ENCODE measurements around the gene MAP2K2.

The MAP2K2 gene

DNA sequence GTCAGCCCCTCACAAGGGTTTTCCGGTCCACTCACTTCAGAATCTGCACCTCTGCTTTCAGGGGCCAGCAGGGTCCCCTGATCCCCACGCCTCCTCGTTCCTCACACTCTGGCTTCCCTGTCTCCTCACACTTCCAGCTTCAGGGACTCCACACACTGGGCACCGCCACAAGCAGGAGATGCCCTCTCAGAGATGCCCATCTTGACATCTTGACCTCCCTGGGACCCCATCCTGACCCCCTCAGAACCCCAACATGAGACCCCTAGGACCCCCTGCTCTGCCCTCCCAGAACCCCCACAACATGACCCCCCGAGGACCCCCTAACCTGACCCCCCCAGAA, 2.7 kb downstream of the MAP2K2 start:
- no peak overlapping the region for H3K4me3 Mint-ChIP-seq

DNA sequence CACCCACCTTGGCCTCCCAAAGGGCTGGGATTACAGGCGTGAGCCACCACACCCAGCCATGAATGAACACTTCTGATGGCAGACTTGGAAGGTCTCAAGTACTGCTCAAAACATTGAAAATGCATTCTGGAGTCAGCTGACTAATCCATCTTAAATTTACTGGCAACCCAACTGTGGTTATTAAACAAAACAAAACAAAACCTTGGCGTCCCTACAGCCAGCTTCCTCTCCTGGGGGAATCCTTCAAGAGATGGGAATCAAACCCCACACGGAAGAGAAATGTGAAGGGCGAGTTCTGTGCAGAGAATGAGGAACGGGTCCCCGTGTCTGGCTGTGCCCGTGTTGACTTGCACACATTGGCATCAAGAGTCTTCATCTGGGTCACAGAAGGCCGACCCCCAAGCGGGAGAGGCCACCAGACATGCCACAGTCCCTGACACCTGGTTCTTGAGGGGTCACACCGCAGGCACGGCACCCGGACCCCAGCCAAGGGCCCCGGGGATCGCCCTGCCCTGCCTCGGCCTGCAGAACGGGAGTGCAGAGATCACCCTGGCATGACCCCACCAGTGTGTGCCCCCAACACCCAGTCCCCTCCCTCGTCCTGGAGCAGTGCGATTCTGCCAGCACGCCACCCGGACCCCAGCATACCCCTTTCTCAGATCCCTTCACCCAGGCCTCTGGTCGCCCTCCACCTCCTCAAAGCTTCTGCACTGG, 3.2 kb downstream of the MAP2K2 start:
- Mint-ChIP-seq H3K27me3 (no peaks in the 10 kb centered on the region), H3K4me1 (ENCODE audit: low read depth in 2 of 2) (peaks cover 21 to 24% of the 10 kb centered on the region in 2 donors), H3K4me3 (no peak overlapping the region), H3K9me3 (no peaks in the 10 kb centered on the region), H3K36me3 (ENCODE audit: insufficient read depth) (peaks cover 31% of the 10 kb centered on the region), H3K27ac (peak overlapping the region; percentile 75 to 94)
- ATAC-seq (replicated peaks) (no peak), DNase-seq (no peak)

More for the DNA sequence above, 2.7 kb downstream of the MAP2K2 start:
- Mint-ChIP-seq H3K27ac (peak overlapping the region; percentile 75 to 94), H3K27me3 (no peaks in the 10 kb centered on the region), H3K4me1 (ENCODE audit: low read depth in 2 of 2) (peaks cover 21 to 24% of the 10 kb centered on the region in 2 donors), H3K36me3 (ENCODE audit: insufficient read depth) (peaks cover 32% of the 10 kb centered on the region), H3K9me3 (no peaks in the 10 kb centered on the region)
- no peak for DNase-seq
- ATAC-seq (replicated peaks) = no peak

DNA sequence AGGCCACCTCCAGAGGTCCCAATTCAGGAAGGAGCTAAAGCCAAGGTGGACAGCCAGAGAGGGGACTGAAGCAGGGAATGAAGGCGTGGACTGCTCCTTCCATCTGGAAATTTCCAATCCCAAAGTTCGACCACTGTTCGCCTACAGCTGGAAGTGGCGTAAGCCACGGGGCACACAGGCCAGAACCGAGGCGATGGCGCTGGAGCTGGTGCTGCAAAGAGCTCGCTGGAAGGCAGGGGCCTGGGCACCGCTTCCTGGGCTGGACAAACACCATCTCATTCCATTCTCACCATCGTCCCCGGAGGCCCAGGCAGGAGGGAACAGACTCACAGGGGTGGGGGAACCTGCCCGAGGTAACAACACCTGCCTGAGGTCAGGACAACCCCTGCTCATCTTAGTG, 4.2 kb downstream of the MAP2K2 start:
- peaks cover 35% of the 10 kb centered on the region for H3K36me3 Mint-ChIP-seq (ENCODE audit: insufficient read depth)
- ATAC-seq (replicated peaks) = no peak
- no peak for DNase-seq
- H3K4me3 Mint-ChIP-seq = no peak overlapping the region
- peak overlapping the region; percentile 17 to 76 for H3K27ac Mint-ChIP-seq
- H3K9me3 Mint-ChIP-seq = no peaks in the 10 kb centered on the region
- H3K4me1 Mint-ChIP-seq (ENCODE audit: low read depth in 2 of 2) = peaks cover 28 to 31% of the 10 kb centered on the region in 2 donors
- no peaks in the 10 kb centered on the region for H3K27me3 Mint-ChIP-seq

DNA sequence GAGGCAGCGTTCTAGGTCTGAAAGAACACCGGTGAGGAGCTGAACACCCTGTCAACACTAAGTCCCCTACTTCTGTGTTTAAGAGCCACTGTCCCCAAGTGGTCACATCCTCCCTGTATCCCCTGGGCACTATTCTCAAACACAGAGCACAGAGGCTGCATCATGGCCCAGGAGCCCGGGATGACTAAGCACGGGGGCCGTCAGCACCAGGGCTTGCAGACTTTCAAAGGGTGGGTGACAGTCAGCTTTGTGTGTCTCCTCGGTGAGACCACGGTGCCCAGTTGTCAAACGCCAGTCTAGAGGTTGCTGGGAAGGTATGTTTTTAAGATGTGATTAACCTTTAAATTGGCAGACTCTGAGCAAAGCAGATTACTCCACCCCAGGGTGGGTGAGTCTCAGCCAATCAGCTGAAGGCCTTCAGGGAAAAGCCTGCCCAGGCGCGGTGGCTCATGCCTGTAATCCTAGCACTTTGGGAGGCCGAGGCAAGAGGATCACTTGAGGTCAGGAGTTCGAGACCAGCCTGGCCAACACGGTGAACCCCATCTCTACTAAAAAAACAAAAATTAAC, 8.0 kb downstream of the MAP2K2 start:
- no peak overlapping the region for H3K4me3 Mint-ChIP-seq
- ATAC-seq (replicated peaks) (no peak), DNase-seq (no peak)
- no peaks in the 10 kb centered on the region for H3K9me3 Mint-ChIP-seq
- H3K4me1 Mint-ChIP-seq (ENCODE audit: low read depth in 2 of 2) = peaks cover 12 to 28% of the 10 kb centered on the region in 2 donors
- peaks cover 48% of the 10 kb centered on the region for H3K36me3 Mint-ChIP-seq (ENCODE audit: insufficient read depth)
- H3K27me3 Mint-ChIP-seq = no peaks in the 10 kb centered on the region
- peak overlapping the region in 1 of 2 donors; percentile 80 for H3K27ac Mint-ChIP-seq

DNA sequence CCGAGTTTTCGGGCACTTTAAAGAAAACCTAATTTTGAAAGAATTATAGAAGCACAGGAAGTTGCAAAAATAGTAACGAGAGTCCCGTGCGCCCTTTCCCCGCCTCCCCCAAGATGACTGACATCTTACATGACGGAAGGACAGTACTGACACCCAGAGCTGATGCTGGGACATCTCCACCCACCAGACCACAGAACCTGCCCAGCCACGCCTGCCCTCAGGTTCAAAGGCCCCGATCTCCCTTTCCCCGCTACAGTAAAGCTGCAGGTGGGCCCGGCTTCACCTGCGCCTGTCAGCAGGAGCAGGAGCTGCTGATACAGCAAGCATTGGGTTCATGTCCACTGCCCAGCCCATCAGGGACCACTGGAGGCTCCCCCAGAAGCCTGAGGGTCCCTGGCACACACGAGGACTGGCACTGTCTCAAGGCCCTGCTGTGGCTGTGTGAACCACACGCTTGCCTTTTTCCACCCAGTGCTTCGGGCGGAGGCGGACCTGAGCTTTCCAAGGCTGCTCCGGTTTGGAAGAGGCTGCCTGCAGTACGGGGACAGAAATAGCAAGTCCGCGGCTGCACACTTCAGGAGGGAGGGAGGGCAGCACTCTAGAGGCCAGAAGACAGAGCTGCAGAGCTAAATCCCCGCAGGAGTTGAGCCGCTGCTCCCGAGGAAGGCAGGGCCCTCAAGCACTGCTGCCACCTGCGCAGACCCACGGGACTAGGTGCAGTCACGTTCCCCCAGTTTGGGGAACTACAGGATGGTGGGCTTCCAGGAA, 8.7 kb downstream of the MAP2K2 start:
- no peaks in the 10 kb centered on the region for H3K9me3 Mint-ChIP-seq
- ATAC-seq (replicated peaks) = peak; percentile 100
- H3K27ac Mint-ChIP-seq = peak overlapping the region; percentile 80
- H3K4me3 Mint-ChIP-seq = peak overlapping the region; percentile 65 to 70
- H3K4me1 Mint-ChIP-seq (ENCODE audit: low read depth in 2 of 2) = peaks cover 15 to 34% of the 10 kb centered on the region in 2 donors
- DNase-seq = peak; percentile 67 to 71 (median 69)
- peaks cover 51% of the 10 kb centered on the region for H3K36me3 Mint-ChIP-seq (ENCODE audit: insufficient read depth)
- H3K27me3 Mint-ChIP-seq = no peaks in the 10 kb centered on the region

DNA sequence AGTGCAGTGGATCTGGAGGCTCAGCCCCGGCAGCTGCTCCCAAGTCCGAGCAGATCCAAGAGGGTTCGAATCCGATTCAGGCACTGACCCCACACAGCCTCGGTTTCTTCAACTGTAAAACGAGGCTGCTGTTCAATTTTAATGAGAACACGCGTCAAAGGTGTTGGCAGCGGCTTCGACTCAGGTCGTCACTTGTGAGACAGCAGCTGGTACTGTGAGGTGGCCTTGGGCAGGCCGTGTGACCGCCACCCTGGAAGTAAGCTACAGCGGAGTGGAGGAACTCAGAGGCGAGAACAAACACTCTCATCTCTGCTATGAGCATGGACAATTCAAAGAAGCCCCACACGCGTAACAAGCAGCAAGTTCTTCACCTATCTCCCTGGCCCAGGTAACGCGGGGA, 9.7 kb downstream of the MAP2K2 start:
- Mint-ChIP-seq H3K27ac (peak overlapping the region in 1 of 2 donors; percentile 80), H3K9me3 (no peaks in the 10 kb centered on the region), H3K4me1 (ENCODE audit: low read depth in 2 of 2) (peaks cover 21 to 41% of the 10 kb centered on the region in 2 donors), H3K27me3 (no peaks in the 10 kb centered on the region), H3K36me3 (ENCODE audit: insufficient read depth) (peaks cover 55% of the 10 kb centered on the region), H3K4me3 (peak overlapping the region in 1 of 2 donors; percentile 5)
- no peak for DNase-seq
- no peak for ATAC-seq (replicated peaks)

DNA sequence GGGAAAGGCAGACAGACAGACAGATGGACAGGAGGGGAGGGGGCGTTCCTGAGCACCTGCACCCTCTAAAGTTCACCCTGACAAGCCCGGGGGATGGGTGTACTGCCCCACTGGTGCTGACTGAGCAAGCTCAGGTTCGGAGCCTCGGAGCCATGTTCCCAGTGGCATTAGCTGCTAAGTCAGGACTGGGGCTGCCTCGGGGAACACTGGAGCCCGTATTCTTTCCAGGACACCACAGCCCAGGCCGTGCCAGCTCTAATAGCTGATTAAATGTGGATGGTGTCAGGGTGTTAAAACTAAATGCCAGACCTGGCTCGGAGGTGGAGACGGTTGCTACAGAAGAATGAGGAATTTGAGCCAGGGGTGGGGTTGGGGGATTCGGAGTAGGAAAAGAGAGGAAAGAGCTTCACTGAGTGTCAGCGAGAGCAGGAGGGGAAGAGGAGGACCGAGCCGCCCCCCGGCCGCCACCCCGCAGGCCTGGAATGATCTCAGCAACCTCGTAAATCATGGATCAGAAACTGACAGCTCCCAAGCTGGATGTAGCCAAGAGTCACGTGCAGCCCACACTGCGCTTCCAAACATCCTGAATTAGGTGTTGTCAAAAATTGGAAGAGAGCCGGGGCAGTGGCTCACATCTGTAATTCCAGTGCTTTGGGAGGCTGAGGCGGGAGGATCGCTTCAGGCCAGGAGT, 10.4 kb downstream of the MAP2K2 start:
- Mint-ChIP-seq H3K27ac (peak overlapping the region in 1 of 2 donors; percentile 35), H3K27me3 (no peaks in the 10 kb centered on the region), H3K4me3 (peak overlapping the region; percentile 21 to 22), H3K4me1 (ENCODE audit: low read depth in 2 of 2) (peaks cover 27 to 47% of the 10 kb centered on the region in 2 donors), H3K36me3 (ENCODE audit: insufficient read depth) (peaks cover 60% of the 10 kb centered on the region), H3K9me3 (no peaks in the 10 kb centered on the region)
- ATAC-seq (replicated peaks) = no peak
- no peak for DNase-seq

DNA sequence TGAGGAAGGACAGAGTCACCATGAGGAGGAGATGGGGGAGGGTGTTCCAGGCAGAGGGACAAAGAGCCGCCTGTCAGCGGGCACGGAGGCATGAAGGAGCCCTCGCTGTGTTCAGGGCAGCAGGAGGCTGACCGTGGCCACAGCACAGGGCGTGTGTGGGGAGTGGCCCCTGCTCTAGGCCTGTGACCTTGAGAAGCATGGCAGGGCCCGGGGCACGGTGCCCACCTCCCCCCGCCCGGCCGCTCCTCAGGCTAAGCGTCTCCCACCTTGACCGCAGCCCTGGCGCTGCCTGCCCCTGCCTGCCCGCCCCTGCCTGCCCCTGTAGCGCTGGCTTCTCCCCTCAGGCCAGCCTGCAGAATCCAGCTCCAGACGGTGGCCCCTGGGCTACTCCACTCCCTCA, 11.6 kb downstream of the MAP2K2 start:
- H3K4me1 Mint-ChIP-seq (ENCODE audit: low read depth in 2 of 2) = peaks cover 37 to 53% of the 10 kb centered on the region in 2 donors
- H3K9me3 Mint-ChIP-seq = no peaks in the 10 kb centered on the region
- H3K4me3 Mint-ChIP-seq = peak overlapping the region in 1 of 2 donors; percentile 22
- H3K27ac Mint-ChIP-seq = no peak overlapping the region
- DNase-seq (no peak), ATAC-seq (replicated peaks) (no peak)
- no peaks in the 10 kb centered on the region for H3K27me3 Mint-ChIP-seq
- peaks cover 66% of the 10 kb centered on the region for H3K36me3 Mint-ChIP-seq (ENCODE audit: insufficient read depth)

DNA sequence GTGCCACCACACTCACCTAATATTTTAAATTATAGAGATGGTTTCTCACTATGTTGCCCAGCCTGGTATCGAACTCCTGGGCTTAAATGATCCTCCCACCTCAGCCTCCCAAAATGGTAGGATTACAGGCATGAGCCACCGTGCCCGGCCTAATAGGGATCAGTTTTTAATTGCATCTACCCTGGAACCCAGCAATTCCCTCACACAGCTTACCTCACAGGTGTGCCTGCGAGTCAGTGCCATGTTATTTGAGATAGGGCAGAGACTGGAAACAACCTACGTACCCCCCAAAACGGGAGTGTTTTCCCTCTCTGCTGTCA, 14.3 kb downstream of the MAP2K2 start:
- no peaks in the 10 kb centered on the region for H3K27me3 Mint-ChIP-seq
- peaks cover 50 to 62% of the 10 kb centered on the region in 2 donors for H3K4me1 Mint-ChIP-seq (ENCODE audit: low read depth in 2 of 2)
- no peak for ATAC-seq (replicated peaks)
- no peak for DNase-seq
- no peaks in the 10 kb centered on the region for H3K9me3 Mint-ChIP-seq
- H3K27ac Mint-ChIP-seq = peak overlapping the region; percentile 86 to 95
- peaks cover 76% of the 10 kb centered on the region for H3K36me3 Mint-ChIP-seq (ENCODE audit: insufficient read depth)
- H3K4me3 Mint-ChIP-seq = peak overlapping the region; percentile 49 to 74

DNA sequence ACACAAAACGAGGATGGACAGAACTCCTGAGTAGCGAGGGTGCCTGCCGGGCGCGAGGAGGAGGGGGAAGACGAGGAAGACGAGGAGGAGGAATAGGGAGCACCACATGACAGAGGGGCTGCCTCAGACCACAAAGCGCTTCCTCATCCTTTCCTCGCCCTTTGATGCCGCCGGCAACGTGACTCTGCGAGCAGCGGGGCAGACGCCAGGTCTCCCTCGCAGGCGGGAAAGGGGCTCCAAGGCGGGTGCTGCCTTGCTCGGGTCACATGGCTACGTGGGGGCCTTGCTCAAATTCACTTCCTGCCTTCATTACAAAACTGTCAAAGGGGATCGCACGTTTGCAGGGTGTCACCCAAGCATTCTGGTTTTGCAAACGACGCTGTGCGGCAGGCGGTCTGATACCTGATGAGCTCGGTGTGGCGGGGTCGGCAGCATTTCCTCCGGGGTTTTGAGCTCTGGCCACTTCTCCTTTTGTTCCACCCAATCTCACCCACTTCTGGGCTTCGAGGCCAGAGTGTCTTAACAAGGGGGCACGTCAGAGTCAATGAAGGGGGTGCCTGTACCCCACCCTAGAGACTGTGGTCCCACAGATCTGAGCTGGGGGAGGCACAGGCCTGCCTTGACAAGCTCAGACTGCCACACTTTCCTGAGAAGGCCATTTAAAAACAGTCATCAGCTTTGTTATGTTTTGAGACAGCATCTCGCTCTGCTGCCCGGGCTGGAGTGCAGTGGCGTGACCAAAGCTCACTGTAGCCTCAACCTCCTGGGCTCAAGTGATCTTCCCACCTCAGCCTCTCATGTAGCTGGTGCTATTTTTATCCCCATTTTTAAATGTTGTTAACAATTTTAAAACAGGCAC, 14.9 kb downstream of the MAP2K2 start:
- no peaks in the 10 kb centered on the region for H3K9me3 Mint-ChIP-seq
- H3K27me3 Mint-ChIP-seq = no peaks in the 10 kb centered on the region
- H3K27ac Mint-ChIP-seq = peak overlapping the region; percentile 86 to 95
- peak; percentile 80 to 83 (median 82) for DNase-seq
- H3K36me3 Mint-ChIP-seq (ENCODE audit: insufficient read depth) = peaks cover 79% of the 10 kb centered on the region
- H3K4me3 Mint-ChIP-seq = peak overlapping the region; percentile 49 to 74
- H3K4me1 Mint-ChIP-seq (ENCODE audit: low read depth in 2 of 2) = peaks cover 56 to 61% of the 10 kb centered on the region in 2 donors
- ATAC-seq (replicated peaks) = peak; percentile 66

DNA sequence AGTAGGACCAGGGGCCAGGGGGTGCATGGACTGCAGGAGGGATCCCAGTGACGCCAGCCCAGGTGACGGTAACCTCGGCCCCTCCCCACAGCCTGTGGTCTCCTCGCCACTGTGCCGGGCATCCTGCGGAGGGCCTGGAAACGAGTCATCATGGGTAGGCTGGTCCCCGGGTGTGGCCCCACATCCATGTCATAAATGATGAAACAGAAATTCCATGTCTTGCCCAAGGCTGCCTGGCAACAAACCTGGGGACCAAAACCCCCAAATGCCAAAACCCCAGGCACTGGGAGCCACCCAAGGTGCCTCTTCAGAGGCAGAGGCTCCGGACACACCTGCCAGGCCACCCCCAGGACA, 20.9 kb downstream of the MAP2K2 start:
- ATAC-seq (replicated peaks) (no peak), DNase-seq (no peak)
- Mint-ChIP-seq H3K27me3 (no peaks in the 10 kb centered on the region), H3K4me1 (ENCODE audit: low read depth in 2 of 2) (peaks cover 30 to 37% of the 10 kb centered on the region in 2 donors), H3K4me3 (peak overlapping the region in 1 of 2 donors; percentile 15), H3K36me3 (ENCODE audit: insufficient read depth) (peaks cover 53% of the 10 kb centered on the region), H3K27ac (peak overlapping the region; percentile 95 to 97), H3K9me3 (no peaks in the 10 kb centered on the region)

DNA sequence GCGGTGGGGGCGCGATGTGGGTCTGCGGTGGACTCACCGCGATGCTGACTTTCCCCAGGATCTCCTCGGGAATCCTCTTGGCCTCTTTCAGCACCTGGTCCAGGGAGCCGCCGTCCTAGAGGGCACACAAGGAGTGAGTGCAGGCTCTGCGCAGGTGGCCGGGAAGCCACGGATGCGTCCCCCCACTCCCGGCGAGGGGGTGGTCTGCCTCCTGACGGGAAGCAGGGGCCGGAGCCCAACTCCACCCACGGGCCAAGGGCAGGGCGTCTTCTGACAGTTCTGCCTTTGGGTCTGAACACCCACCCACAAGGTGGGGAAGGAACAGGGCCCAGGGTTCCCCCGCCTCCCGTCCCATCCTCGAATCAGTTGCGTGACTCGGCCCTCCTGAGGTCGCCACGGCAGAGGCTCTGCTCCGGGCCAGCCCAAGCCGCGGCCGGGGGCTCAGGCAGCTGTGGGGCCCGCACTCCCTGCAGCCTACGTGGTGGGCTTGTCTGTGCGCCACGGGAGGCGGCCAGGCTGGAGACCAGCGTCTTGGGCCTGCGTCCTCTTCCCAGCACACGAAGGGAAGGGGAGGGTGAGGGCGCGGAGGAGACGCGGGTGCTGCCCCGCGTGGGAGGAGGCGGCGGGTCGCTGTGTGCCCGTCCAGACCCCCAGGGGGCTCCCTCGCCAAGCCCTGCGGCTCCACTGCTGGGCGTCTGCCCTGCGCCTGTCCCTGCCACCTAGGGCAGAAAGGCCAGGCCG, 21.4 kb downstream of the MAP2K2 start:
- DNase-seq = no peak
- no peaks in the 10 kb centered on the region for H3K27me3 Mint-ChIP-seq
- no peaks in the 10 kb centered on the region for H3K9me3 Mint-ChIP-seq
- no peak for ATAC-seq (replicated peaks)
- H3K36me3 Mint-ChIP-seq (ENCODE audit: insufficient read depth) = peaks cover 51% of the 10 kb centered on the region
- H3K4me1 Mint-ChIP-seq (ENCODE audit: low read depth in 2 of 2) = peaks cover 25 to 32% of the 10 kb centered on the region in 2 donors
- H3K27ac Mint-ChIP-seq = no peak overlapping the region
- H3K4me3 Mint-ChIP-seq = no peak overlapping the region
